Measurements from ENCODE around the gene TNRC18. TPM values are rescaled to one million over a fixed set of nuclear protein-coding genes. Genes with fewer than 3 reads are reported as not detected.

The TNRC18 gene
- polyA plus RNA-seq, 3 donors from 2014 or later: 0.42 to 4.1 (median 1.0) TPM

DNA sequence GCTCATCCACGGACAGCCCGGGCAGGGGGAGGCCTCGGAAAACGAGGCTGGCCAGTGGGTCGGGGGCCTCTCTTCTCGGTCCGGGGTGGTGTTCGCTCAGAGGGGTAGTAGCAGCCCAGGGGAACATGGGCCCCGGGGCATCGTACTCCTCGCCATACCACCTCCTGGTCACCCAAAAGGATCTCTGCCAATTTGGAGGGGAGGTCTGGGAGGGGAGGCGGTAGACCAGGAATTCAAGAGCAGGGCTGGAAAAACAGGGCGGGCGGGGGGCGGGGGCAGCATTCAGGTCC, 73.5 kb downstream of the TNRC18 start:
- Mint-ChIP-seq H3K36me3 (peaks cover 5 to 17% (median 11%) of the 10 kb centered on the region in 3 donors), H3K4me1 (peaks cover 30 to 43% of the 10 kb centered on the region in 2 donors), H3K27me3 (ENCODE audit: low read depth in 3 of 3) (peaks cover 0 to 7% (median 0%) of the 10 kb centered on the region in 3 donors), H3K9me3 (no peaks in the 10 kb centered on the region), H3K27ac (no peak overlapping the region), H3K4me3 (no peak overlapping the region)
- DNase-seq: no peak

DNA sequence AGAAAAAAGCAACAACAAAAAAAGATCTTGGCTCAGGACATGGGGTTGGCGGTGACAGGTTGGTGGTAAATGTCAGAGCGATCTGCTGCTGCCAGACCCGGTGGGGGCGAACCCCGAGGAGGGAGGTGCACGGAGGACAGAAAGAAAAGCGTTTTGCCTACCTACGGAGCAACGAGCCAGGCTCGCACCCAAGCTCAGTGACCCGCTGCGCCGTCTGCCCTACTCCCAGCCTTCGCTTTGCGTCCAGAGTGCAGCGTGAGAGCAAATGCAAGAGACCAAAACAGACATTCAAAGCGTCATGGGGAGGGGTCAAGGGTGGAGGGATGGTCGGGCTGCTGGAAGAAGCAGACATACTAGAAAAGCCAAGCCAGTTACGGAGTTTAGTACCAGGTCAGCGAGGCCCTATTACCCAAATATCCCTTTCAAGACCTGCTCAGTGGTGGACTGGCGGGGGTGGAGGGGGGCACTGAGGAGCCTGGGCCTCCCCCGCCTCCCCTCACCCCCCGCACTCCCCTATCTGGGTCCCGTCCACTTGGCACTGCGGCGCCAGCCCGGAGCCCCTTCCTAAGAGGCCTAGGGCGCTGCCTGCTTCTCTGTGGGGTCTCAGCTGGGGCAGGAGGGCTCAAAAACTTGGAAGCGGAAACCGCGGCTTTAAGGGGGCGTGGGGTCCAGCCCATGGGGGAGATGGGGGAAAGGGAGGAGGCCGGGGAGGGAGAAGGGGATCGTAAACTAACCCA, 74.0 kb downstream of the TNRC18 start:
- peaks cover 25 to 38% of the 10 kb centered on the region in 2 donors for H3K4me1 Mint-ChIP-seq
- H3K9me3 Mint-ChIP-seq: no peaks in the 10 kb centered on the region
- DNase-seq: no peak
- no peak overlapping the region for H3K4me3 Mint-ChIP-seq
- H3K27ac Mint-ChIP-seq: no peak overlapping the region
- peaks cover 0 to 3% (median 0%) of the 10 kb centered on the region in 3 donors for H3K27me3 Mint-ChIP-seq (ENCODE audit: low read depth in 3 of 3)
- peaks cover 5 to 16% (median 9%) of the 10 kb centered on the region in 3 donors for H3K36me3 Mint-ChIP-seq

DNA sequence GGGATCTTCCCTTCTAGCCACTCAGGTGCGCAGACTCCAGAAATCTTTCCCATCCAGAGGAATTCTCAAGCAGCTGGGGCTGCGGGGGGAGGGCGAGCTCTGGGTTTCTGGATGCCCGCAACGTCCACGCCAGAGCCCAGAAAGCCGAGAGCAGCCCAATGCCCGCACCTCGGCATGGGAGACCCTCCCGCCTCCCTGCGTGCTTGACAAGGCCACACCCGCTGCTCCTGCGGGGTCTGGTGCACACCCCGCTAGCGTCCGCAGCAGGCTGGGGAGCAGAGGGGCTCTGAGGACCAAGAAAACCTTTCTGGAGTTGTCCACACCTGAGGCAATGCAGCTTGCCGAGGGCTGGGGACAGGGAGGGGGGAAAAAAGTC, 74.6 kb downstream of the TNRC18 start:
- Mint-ChIP-seq H3K36me3 (peaks cover 7 to 15% (median 8%) of the 10 kb centered on the region in 3 donors), H3K4me1 (peaks cover 19 to 34% of the 10 kb centered on the region in 2 donors), H3K9me3 (no peaks in the 10 kb centered on the region), H3K4me3 (no peak overlapping the region), H3K27me3 (ENCODE audit: low read depth in 3 of 3) (peaks cover 0 to 2% (median 0%) of the 10 kb centered on the region in 3 donors), H3K27ac (no peak overlapping the region)
- DNase-seq: no peak

DNA sequence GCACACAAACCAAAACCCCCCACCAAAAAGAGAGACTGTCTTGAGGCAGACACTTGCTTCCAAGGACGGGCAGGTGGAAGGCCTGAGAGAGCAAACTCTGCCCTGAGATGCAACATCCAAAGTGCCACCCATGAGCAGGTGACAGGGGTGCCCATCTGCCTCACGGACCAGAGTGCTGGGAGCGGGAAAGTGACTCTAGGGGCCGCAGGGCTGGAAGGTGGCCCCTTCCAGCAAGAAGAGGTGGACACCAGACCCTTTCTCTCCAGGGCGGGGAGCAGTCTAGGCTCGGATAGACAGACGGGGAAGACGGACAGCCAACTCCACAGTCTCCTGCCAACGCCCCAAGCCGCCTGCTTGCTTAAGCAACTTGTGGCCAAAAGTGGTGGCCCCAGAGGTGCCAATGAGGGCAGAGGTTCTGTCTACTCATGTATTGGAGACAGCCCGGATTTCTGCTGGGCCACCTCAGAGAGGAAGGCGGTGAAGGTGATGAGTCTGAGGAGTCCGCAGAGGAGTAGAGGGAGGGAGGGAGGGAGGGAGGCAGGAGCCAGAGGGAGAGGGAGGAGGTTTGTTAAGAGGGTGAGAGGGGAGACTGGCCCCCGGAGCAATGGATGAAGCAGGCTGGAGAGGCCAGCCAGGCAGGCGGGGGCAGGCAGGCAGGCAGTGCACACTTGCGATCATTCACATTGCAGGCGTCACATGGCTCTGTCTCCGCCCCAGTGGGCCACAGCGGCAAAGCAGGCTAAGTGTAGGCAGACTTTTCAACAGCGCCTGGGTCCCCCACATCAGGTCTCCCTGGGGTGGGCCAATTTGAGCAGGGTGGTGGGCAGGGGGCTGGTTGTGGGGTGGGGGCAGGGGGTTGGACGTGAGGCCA, 75.3 kb downstream of the TNRC18 start:
- no peak for DNase-seq
- peaks cover 12 to 21% (median 13%) of the 10 kb centered on the region in 3 donors for H3K36me3 Mint-ChIP-seq
- H3K4me1 Mint-ChIP-seq: peaks cover 13 to 31% of the 10 kb centered on the region in 2 donors
- no peaks in the 10 kb centered on the region for H3K9me3 Mint-ChIP-seq
- peaks cover 0 to 1% (median 0%) of the 10 kb centered on the region in 3 donors for H3K27me3 Mint-ChIP-seq (ENCODE audit: low read depth in 3 of 3)
- H3K27ac Mint-ChIP-seq: peak overlapping the region in 1 of 6 donors; percentile 40
- H3K4me3 Mint-ChIP-seq: no peak overlapping the region

DNA sequence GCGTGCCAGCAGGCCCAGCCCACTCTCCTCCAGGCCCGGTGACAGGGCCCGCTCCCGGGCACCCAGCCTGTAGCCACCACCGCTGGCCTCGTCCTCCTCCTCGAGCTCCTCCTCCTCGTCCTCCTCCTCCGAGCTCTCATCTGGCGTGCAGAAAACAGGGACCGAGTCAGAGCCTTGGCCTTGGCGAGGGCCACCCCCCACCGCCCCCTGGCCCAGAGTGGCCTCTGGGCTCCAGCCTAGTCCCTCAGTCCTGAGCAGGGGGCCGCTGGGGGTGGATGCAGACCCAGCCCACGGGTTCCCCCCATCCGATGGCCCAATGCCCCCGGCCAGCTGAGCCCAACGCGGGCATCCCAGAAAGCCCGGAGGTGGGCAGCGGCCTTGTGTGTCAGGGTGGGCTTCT, 78.0 kb downstream of the TNRC18 start:
- Mint-ChIP-seq H3K27ac (no peak overlapping the region), H3K36me3 (peaks cover 19 to 31% (median 22%) of the 10 kb centered on the region in 3 donors), H3K4me3 (no peak overlapping the region), H3K4me1 (peaks cover under 1 to 8% of the 10 kb centered on the region in 2 donors), H3K27me3 (ENCODE audit: low read depth in 3 of 3) (no peaks in the 10 kb centered on the region), H3K9me3 (no peaks in the 10 kb centered on the region)
- no peak for DNase-seq

DNA sequence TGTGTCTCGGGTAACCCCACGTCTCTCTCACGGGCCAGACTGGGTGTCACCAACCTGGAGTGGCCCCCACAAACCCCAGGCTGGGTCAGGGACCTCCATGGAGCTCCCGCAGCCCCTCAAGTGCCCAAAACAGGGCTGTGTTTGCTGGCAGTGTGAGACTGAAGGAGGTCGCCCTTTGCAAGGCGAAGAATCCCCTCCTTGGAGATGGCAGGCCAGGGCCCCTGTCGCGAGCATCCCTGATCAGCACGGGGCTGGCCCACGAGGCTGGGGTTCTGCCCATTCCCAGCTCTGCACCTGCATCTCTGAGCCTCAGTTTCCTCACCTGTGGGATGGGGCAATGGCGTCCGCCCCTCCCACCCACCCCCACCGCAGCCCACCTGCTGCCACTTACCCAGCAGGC, 78.5 kb downstream of the TNRC18 start:
- Mint-ChIP-seq H3K4me3 (no peak overlapping the region), H3K27me3 (ENCODE audit: low read depth in 3 of 3) (no peaks in the 10 kb centered on the region), H3K27ac (no peak overlapping the region), H3K36me3 (peaks cover 18 to 33% (median 22%) of the 10 kb centered on the region in 3 donors), H3K9me3 (no peaks in the 10 kb centered on the region), H3K4me1 (peaks cover 0 to 8% of the 10 kb centered on the region in 2 donors)
- DNase-seq: no peak

DNA sequence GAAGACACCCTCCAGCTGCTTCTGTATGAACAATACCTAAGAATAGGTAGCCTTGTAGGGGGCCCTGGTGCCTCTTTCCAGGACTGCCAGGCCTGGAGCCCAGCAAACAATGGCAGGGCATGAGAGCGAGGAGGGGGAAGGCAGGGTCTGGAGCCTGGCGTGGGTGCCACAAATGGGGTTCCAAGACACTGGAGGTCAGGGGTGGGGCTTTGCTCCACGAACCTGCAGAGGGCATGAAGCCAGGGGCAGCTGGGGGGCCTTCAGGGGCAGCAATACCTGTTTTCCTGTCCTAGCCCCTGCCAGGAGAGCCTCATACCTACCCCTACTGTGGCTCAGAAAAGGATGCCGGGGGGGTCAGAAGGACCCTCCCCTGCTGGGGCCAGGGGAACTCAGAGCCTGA, 79.3 kb downstream of the TNRC18 start:
- no peak for DNase-seq
- Mint-ChIP-seq H3K27me3 (ENCODE audit: low read depth in 3 of 3) (no peaks in the 10 kb centered on the region), H3K4me3 (no peak overlapping the region), H3K27ac (no peak overlapping the region), H3K9me3 (peaks cover 0 to 2% (median 0%) of the 10 kb centered on the region in 6 donors), H3K36me3 (peaks cover 23 to 36% (median 28%) of the 10 kb centered on the region in 3 donors), H3K4me1 (peaks cover 0 to 13% of the 10 kb centered on the region in 2 donors)

DNA sequence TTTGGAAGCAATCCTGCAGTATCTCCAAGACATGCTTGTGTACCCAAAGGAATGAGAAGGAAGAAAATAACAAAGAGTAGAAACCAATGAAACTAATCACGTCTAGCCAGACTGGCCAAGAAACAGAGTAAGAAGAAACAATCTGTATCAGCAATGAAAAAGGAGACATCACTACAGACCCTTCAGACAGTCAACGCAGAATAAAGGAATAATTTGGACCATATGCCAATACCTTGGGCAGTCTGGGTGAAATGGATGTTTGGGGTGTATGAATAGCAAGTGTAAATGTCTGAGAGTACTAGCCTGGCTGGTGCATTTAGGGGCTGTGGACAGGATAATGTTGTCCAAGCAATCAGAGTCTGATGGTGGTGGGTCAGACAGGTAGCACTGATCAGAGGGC, 79.8 kb downstream of the TNRC18 start:
- Mint-ChIP-seq H3K36me3 (peaks cover 23 to 36% (median 28%) of the 10 kb centered on the region in 3 donors), H3K27ac (peak overlapping the region in 2 of 6 donors; percentile 22 to 36), H3K4me1 (peaks cover 0 to 13% of the 10 kb centered on the region in 2 donors), H3K9me3 (peaks cover 0 to 2% (median 0%) of the 10 kb centered on the region in 6 donors), H3K27me3 (ENCODE audit: low read depth in 3 of 3) (no peaks in the 10 kb centered on the region), H3K4me3 (no peak overlapping the region)
- DNase-seq: no peak

DNA sequence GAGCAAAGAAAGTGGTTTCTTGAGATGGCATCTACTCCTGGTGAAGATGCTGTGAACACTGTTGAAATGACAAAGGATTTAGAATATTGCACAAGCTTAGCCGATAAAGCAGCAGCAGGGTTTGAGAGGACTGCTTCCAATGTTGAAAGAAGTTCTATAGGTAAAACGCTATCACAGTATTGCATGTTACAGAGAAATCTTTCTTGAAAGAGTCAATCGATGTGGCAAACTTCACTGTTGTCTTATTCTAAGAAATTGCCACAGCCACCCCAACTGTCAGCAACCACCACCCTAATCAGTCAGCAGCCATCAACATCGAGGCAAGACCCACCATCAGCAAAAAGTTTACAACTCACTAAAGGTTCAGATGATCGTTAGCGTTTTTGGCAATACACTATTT, 81.0 kb downstream of the TNRC18 start:
- Mint-ChIP-seq H3K4me1 (peaks cover 0 to 13% of the 10 kb centered on the region in 2 donors), H3K9me3 (peaks cover 0 to 2% (median 0%) of the 10 kb centered on the region in 6 donors), H3K27ac (peak overlapping the region in 2 of 6 donors; percentile 49 to 53), H3K36me3 (peaks cover 29 to 43% (median 32%) of the 10 kb centered on the region in 3 donors), H3K27me3 (ENCODE audit: low read depth in 3 of 3) (no peaks in the 10 kb centered on the region), H3K4me3 (no peak overlapping the region)
- no peak for DNase-seq

DNA sequence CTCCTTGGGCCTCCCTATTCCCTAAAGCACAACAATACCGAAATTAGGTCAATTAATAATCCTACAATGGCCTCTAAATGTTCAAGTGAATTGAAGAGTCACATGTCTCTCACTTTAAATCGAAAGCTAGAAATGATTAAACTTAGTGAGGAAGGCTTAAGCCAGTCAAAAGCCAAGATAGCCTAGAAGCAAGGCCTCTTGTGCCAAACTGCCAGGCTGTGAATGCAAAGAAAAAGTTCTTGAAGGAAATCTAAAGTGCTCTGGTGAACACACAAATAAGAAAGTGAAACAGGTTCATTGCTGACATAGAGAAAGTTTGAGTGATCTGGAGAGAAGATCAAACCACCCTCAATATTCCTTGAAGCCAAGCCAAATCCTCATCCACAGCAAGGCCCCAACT, 83.7 kb downstream of the TNRC18 start:
- Mint-ChIP-seq H3K27me3 (ENCODE audit: low read depth in 3 of 3) (no peaks in the 10 kb centered on the region), H3K36me3 (peaks cover 51 to 64% (median 52%) of the 10 kb centered on the region in 3 donors), H3K4me3 (no peak overlapping the region), H3K9me3 (peaks cover 0 to 15% (median 10%) of the 10 kb centered on the region in 6 donors), H3K27ac (peak overlapping the region in 5 of 6 donors; percentile 26 to 76 (median 62)), H3K4me1 (peaks cover 2 to 24% of the 10 kb centered on the region in 2 donors)
- no peak for DNase-seq

DNA sequence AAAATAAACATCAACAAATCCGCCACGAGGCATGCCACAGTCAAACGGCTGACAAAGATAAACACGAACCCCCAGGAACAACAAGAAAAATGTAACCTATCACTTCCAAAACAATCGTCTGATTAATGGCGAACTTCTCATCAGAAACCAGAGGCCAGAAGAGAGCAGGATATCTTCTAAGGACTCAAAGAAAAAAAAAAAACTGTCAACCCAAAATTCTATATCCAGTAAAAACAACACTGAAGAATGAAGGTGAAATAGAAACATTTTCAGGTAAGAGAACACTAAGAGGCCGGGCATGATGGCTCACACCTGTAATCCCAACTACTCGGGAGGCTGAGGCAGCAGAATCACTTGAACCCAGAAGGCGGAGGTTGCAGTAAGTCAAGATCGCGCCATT, 86.6 kb downstream of the TNRC18 start:
- H3K9me3 Mint-ChIP-seq: peaks cover 2 to 15% (median 10%) of the 10 kb centered on the region in 6 donors
- no peak overlapping the region for H3K4me3 Mint-ChIP-seq
- DNase-seq: no peak
- peaks cover 40 to 52% (median 42%) of the 10 kb centered on the region in 3 donors for H3K36me3 Mint-ChIP-seq
- peak overlapping the region in 1 of 6 donors; percentile 34 for H3K27ac Mint-ChIP-seq
- H3K4me1 Mint-ChIP-seq: peaks cover 4 to 27% of the 10 kb centered on the region in 2 donors
- H3K27me3 Mint-ChIP-seq (ENCODE audit: low read depth in 3 of 3): peaks cover 0 to 2% (median 2%) of the 10 kb centered on the region in 3 donors

DNA sequence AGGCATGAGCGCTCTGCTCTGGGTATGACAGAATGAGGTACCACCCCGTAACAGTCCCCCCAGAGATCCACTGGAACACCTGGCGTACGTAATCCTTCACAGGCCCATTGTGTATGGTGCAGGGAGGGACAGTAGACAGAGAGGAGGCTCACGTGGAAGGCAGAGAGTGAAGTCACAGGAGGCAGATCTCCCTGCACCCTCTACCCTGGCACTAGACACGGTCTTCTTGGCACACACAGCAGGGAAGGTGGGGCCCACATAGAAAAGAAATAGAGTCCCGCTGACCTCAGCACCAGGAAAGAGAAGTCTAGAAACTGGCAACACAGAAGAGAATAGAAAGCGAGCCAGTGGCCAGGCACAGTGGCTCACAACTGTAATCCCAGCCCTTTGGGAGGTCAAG, 89.0 kb downstream of the TNRC18 start:
- Mint-ChIP-seq H3K4me3 (peak overlapping the region in 1 of 5 donors; percentile 13), H3K27me3 (ENCODE audit: low read depth in 3 of 3) (peaks cover 5 to 8% (median 6%) of the 10 kb centered on the region in 3 donors), H3K27ac (peak overlapping the region in 4 of 6 donors; percentile 14 to 80 (median 40)), H3K9me3 (peaks cover 2 to 15% (median 9%) of the 10 kb centered on the region in 6 donors), H3K36me3 (peaks cover 36 to 52% (median 42%) of the 10 kb centered on the region in 3 donors), H3K4me1 (peaks cover 15 to 34% of the 10 kb centered on the region in 2 donors)
- no peak for DNase-seq

DNA sequence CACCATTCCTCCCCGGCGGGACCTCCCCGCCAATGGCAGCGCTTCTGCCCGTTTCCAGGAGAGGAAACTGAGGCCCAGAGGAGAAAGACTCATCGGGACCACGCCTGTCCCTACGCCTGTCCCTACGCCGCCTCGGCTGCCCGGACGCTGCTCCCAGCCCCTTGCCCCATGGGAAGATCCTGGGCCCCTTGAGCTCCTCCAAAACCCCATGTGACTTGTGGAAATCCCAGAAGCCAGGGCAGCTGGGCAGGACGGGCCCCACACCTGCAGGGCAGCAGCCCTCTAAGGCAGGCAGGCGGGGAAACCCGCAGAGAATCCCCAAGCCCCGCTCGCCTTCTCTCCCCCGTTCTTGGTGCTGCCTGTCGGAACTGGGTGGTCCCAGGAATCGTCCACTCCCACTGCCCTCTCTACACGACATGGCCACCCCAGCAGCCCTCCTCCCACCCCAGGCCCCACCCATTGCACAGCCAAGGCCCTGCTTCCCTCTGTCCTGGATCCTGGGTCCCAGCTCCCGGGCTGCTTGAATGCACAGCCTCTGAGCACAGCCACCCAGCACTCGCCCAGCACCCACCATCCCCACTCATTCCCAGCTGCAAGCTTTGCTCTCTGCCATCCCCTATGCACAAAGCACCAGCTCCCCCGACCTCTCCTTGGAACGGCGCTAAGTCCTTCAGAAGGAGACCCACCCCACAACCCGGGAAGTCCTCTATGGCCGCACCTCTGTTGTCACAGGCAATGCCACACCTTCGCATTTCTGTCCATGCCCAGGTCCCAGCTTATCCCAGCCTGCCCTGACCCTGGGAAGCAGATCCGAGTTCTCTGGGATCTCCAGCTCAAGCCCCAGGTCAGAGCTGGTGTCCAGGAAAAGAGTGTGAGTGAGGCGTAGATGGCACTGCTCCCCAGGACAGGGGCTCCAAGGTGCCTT, 90.3 kb downstream of the TNRC18 start:
- Mint-ChIP-seq H3K4me3 (no peak overlapping the region), H3K4me1 (peaks cover 15 to 34% of the 10 kb centered on the region in 2 donors), H3K9me3 (peaks cover 2 to 15% (median 9%) of the 10 kb centered on the region in 6 donors), H3K36me3 (peaks cover 35 to 49% (median 42%) of the 10 kb centered on the region in 3 donors), H3K27me3 (ENCODE audit: low read depth in 3 of 3) (peaks cover 5 to 8% (median 6%) of the 10 kb centered on the region in 3 donors), H3K27ac (no peak overlapping the region)
- no peak for DNase-seq
